ENCODE data around the gene UBAC1.
"Not testable (repeated sequence)": the region's sequence is repeated elsewhere in the genome, so short reads cannot be mapped to it uniquely, and the experiment has no call there.

UBAC1 gene

DNA sequence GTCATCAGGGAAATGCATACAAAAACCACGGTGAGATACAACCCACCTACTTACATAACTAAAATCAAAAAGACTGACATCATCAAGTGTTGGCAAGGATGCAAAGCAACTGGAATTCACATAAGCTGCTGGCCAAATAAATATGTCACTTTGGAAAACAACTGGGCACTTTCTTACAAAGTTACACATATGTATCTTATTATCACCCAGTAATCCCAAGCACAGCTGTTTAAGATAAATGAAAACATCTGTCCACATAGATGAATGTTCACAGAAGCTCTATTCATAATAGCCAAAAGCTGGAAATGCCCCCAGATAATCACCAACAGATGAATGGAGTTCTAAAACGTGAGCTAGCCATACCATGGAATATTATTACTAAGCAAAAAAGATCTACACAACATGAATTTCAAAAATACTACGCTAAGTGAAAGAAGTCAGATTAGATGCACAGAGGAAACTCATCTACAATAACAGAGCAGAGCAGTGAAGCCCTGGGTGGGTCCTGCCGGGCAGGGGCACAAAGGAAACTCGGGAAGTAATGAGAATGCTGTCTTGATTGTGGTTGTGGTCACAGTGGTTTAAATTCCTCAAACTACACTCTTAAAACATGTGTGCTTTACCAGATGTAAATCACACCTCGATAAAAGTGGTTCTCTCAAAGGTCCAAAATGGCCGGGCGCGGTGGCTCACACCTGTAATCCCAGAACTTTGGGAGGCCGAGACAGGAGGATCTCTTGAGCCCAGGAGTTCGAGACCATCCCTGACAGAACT, 62.4 kb downstream of the UBAC1 start:
- no peak for DNase-seq
- no peak for TF ChIP-seq POLR2A (IDR thresholded peaks at IDR 0.05; ENCODE audit: low read length)
- TF ChIP-seq GATA1 (IDR thresholded peaks at IDR 0.05; ENCODE audit: low read depth, low read length) = no peak

DNA sequence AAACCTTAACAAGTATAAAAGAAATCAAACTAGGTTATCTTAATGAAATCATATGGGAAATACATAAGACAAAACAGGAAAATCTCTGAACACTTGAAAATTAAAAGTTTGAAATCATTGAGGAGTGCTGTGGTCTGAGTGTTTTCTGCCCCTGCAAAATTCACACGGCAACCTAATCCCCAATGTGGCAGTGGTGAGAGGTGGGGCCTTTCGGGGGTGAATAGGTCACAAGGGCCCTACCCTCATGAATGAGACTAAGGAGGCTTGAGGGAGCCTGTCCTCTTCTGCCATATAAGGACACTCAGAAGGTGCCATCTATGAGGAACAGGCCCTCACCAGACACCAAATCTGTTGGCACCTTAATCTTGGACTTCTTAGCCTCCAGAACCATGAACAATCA, 64.5 kb downstream of the UBAC1 start:
- no peak for TF ChIP-seq POLR2A (IDR thresholded peaks at IDR 0.05; ENCODE audit: low read length)
- no peak for TF ChIP-seq GATA1 (IDR thresholded peaks at IDR 0.05; ENCODE audit: low read depth, low read length)
- no peak for DNase-seq

DNA sequence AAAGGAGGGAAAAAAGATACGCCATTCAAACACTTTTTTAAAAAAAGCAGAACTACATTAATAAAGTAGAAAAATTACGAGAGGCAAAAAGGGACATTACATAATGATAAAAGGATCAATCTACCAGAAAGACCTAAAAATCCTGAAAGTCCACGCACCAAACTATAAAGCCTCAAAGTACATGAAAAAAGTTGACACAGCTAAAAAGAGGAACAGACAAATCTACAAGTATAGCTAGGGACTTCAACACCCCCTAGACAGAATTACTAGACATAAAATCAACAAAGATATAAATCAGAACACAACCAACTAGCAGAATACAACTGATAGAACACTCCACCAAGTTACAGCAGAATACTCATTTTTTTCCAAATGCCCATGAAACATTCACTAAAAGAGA, 65.0 kb downstream of the UBAC1 start:
- no peak for DNase-seq
- TF ChIP-seq POLR2A (IDR thresholded peaks at IDR 0.05; ENCODE audit: low read length) (no peak), GATA1 (IDR thresholded peaks at IDR 0.05; ENCODE audit: low read depth, low read length) (no peak)

DNA sequence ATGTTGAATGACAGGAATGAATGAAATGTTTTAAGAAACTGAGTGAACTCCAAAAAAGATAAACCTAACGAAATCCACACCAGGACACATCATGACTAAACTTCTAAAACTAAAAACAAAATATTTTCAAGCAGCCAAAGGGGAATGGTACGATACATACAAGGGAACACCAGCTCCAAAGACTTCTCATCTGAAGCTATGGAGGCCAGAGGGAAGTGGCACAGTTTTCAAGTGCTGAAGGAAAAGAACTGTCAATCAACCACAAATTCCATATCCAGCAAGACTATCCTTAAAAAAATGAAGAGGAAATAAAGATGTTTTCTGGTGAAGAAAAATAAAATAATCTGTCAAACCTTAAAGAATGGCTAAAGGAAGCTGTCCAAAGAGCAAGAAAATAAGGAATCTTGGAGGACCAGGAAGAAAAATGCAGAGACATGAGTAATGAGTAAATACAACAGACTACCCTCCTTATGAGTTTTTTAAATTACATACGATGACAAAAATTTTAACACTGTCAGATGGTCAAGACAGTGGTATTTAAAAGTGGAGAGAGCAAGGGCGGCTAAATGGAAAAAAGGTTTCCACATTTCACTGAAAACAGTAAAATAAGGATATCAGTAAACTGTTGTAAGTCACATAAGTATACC, 65.8 kb downstream of the UBAC1 start:
- TF ChIP-seq POLR2A (IDR thresholded peaks at IDR 0.05; ENCODE audit: low read length) = no peak
- DNase-seq = peak in 1 of 2 experiments; percentile 15

DNA sequence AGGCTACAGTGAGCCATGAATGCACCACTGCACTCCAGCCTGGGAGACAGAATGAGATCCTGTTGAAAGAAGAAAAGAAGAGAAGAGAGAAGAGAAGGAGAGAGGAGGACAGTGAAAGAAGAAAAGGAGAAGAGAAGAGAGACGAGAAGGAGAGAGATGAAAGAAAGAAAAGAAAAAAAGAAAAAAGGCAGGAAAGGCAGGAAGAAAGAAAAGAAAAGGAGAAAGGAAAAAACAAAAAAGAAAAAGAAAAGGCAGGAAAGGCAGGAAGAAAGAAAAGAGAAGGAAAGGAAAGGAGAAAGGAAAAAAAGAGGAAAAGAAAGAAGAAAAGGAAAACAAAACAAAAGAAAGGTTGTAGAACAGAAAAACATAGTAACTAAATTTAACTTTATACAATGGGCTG, 68.1 kb downstream of the UBAC1 start:
- DNase-seq = no peak
- TF ChIP-seq POLR2A (IDR thresholded peaks at IDR 0.05; ENCODE audit: low read length) (no peak), GATA1 (IDR thresholded peaks at IDR 0.05; ENCODE audit: low read depth, low read length) (no peak)

DNA sequence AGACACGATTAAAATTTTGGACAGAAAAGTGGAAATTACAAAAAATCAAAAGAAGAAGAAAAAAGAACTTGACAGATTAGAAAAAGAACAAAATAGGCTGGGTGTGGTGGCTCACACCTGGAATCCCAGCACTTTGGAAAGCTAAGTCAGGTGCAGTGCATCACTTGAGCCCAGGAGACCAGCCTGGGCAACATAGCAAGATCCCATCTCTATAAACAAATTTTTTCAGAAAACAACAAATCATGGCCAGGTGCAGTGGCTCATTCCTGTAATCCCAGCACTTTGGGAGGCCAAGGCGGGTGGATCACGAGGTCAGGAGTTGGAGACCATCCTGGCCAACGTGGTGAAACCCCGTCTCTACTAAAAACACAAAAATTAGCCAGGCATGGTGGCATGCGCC, 68.8 kb downstream of the UBAC1 start:
- DNase-seq = not testable (repeated sequence)

- DNase-seq = no peak
- TF ChIP-seq GATA1 (IDR thresholded peaks at IDR 0.05; ENCODE audit: low read depth, low read length) (no peak), POLR2A (IDR thresholded peaks at IDR 0.05; ENCODE audit: low read length) (no peak)
Observed at GRCh38 chr9:135891027-135891631, 70.0 kb downstream of the UBAC1 start.

GRCh38 chr9:135890190-135891026, 70.8 kb downstream of the UBAC1 start:
- DNase-seq = no peak
- TF ChIP-seq POLR2A (IDR thresholded peaks at IDR 0.05; ENCODE audit: low read length) (no peak), GATA1 (IDR thresholded peaks at IDR 0.05; ENCODE audit: low read depth, low read length) (no peak)

DNA sequence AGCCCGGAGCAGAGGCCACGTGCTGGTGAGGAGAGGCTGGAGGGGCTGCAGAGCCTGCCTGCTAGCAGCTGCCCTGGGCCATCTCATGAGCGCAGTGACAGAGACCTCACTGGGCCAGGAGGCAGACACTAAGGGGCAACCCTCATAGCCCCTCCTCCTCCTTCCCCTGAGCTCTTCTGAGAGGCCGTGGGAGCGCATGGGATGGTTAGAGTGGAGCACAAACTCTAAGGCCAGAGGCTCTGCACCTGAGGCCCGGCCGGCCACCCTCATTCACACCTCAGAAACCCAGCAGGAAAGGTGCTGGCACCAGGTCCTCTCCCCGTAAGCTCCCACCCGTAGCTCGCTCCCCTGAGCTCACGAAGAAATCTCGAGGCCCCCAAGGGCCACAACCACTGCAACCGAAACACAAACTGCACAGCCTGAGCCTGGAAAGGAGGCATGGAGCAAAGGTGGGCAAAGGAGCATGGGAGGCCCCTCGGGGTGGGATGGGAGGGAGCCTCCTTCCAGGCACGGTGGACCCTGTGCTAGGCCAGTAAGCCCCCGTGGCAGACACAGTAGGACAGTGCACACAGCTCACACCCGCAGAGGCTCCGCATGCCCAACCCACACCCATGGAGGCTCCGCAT, 71.5 kb downstream of the UBAC1 start:
- DNase-seq = no peak
- TF ChIP-seq GATA1 (IDR thresholded peaks at IDR 0.05; ENCODE audit: low read depth, low read length) (no peak), POLR2A (IDR thresholded peaks at IDR 0.05; ENCODE audit: low read length) (no peak)

DNA sequence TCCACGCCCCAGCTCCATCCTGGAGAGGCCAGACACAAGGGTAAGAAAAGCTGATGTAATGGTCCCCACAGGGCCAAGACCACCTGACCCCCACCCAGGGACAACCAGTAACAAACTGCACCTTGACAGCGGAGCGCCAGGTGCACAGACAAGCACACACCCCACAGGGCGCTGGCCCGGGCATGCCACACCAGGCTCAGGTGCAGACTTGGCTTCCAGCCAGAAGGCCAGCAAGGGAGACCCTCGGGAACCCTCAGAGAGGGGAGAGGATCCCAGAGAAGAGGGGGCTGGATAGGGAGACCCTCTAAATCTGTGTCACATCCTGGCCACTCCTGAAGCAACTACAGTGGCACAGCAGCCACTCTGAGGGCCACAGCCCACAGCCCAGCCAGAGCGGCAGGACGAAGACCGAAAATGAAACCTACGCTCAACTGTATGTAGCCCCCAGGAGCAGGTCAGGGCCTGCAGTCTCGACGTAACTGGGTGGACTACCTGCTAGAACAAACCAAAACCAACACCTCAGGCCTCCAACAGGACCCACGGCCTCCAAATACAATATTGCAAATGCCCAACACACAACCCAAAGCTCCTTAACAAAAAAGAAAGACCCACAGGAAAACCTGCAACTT, 72.3 kb downstream of the UBAC1 start:
- DNase-seq = no peak
- TF ChIP-seq GATA1 (IDR thresholded peaks at IDR 0.05; ENCODE audit: low read depth, low read length) (no peak), POLR2A (IDR thresholded peaks at IDR 0.05; ENCODE audit: low read length) (no peak)

- DNase-seq = no peak
- TF ChIP-seq POLR2A (IDR thresholded peaks at IDR 0.05; ENCODE audit: low read length) (no peak), GATA1 (IDR thresholded peaks at IDR 0.05; ENCODE audit: low read depth, low read length) (no peak)
Observed at GRCh38 chr9:135888126-135888765, 72.9 kb downstream of the UBAC1 start.

DNA sequence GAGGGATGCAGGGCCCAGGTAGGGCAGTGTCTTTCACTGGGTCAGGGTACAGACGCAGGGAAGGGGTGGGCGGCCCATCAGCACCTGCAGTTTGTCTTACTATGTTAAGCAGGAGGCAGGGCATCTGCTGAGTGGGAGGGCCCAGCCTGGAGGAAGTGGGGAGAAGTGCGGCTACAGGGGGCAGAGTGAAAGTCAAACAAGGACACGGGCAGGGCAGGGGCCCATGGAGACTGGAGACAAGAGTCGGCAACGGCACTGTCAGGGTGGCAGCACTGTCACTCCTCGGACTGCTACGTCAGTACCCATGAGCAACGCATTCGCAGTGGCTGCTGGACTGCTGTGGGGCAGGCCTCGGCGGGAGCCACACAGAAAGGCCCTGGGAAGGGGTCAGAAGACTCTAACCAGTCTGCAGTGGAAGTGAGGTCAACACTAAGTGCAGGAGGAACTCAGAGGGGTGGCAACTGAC, 73.6 kb downstream of the UBAC1 start:
- TF ChIP-seq GATA1 (IDR thresholded peaks at IDR 0.05; ENCODE audit: low read depth, low read length) = no peak
- no peak for TF ChIP-seq POLR2A (IDR thresholded peaks at IDR 0.05; ENCODE audit: low read length)

More for the DNA sequence above, 73.6 kb downstream of the UBAC1 start:
- peak; percentile 52 to 56 for DNase-seq

Data from erythroblast (primary cell).